ENCODE results near the gene ZCCHC17.

The ZCCHC17 gene

DNA sequence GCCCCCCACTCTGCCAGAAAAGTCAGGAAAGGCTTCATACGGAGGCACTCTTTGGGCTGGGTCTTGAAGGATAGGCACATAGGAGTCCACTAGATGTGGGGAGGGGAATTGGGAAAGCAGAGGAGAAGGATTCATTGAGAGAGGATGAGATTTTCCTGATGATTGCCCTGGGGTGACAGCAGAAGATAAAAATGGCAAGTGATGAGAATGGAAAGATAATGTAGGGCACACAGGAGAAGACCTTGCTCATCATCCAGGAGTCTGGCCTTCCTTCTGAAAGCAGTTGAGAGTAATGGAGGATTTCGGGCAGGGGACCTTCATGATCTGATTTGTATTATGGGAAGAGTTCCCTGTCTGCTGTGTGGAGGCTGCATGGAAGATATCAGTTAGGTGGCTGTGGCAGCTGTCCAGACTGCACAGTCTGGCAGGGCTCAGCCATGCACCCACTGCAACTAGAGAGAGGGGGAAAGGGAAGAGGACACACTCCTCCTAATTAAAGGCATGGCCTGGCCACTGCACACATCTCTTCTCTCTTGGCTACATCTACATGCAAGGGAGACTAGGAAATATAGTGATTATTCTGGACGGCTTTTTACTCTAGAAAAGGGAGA lies 85.7 kb downstream of the ZCCHC17 start:
- no peak for DNase-seq
- no peak for TF ChIP-seq POLR2A (IDR thresholded peaks at IDR 0.05; ENCODE audit: low read length)
- TF ChIP-seq GATA1 (IDR thresholded peaks at IDR 0.05; ENCODE audit: low read depth, low read length) = no peak

DNA sequence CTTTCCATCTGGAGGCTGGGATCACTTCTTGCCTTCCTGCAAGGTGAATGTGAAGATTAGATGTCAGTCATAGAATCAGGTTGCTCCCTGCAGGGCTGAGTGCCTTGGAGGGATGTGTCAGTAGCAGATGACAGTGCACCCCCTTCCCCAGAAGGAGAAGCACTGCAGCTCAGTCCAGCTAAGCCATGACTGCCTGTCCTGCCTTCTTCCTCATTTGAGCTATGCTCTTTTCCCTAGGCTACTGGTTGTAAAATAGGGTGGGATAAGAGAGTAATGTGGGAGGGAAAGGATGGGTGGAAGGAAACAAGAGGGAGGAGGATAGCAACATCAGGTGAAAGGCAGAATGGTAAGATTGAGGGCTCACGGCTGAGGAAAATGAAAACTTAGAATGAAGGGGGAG lies 87.1 kb downstream of the ZCCHC17 start:
- DNase-seq = no peak
- TF ChIP-seq GATA1 (IDR thresholded peaks at IDR 0.05; ENCODE audit: low read depth, low read length) (no peak), POLR2A (IDR thresholded peaks at IDR 0.05; ENCODE audit: low read length) (no peak)

GRCh38 chr1:31386576-31387243 lies 89.9 kb downstream of the ZCCHC17 start:
- DNase-seq = peak in 1 of 2 experiments; percentile 35

DNA sequence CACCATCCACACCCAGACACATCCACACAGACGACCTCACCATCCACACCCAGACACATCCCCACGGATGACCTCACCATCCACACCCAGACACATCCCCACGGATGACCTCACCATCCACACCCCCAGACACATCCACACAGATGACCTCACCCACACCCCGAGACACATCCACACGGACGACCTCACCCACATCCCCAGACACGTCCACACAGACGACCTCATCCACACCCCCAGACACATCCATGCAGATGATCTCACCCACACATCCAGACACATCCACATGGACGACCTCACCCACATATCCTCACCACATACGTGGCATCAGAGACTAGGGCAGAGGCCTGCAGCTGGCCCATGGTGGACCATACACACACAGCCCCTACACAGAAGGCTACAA lies 90.8 kb downstream of the ZCCHC17 start:
- DNase-seq = peak in 1 of 2 experiments; percentile 48
- TF ChIP-seq POLR2A (IDR thresholded peaks at IDR 0.05; ENCODE audit: low read length) = no peak
- no peak for TF ChIP-seq GATA1 (IDR thresholded peaks at IDR 0.05; ENCODE audit: low read depth, low read length)

DNA sequence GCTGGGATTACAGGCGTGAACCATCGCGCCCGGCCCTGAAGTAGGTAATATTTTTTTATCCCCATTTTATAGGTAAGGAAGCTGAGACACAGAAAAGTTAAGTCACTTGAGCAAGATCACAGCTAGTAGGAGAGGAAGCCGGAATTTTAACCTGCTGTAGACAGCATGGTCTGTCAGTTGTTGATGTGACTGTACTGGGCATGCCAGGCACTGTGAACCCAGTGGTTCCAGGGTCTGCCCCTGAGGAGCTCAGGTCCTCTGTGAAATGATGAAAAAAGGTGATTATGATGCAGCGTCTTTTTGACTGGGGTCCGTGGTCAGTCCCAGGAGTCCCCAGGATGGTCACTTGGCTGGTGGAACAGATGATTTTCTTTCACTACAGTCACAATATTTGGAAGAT lies 92.8 kb downstream of the ZCCHC17 start:
- no peak for DNase-seq
- TF ChIP-seq GATA1 (IDR thresholded peaks at IDR 0.05; ENCODE audit: low read depth, low read length) = no peak
- no peak for TF ChIP-seq POLR2A (IDR thresholded peaks at IDR 0.05; ENCODE audit: low read length)

DNA sequence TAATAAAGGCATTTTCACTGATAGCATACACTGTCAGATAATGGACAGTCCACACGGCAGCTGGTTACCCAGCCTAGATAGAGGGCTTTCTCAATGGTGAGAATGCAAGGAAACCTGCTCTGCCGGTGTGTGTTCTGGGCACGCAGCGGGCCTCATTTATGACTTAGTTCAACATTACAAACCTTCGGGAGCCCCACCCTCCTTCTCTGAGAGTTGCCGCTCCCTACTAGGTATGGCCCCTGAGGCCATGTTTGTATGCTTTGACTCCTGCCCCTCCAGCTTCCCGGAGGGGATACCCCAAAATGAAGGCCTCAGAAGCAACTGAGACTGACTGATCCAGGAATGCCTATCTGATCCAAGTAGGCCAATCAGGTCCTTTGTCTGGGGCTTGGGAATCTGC lies 93.2 kb downstream of the ZCCHC17 start:
- DNase-seq = no peak
- TF ChIP-seq POLR2A (IDR thresholded peaks at IDR 0.05; ENCODE audit: low read length) (no peak), GATA1 (IDR thresholded peaks at IDR 0.05; ENCODE audit: low read depth, low read length) (no peak)

GRCh38 chr1:31393463-31393862 lies 96.6 kb downstream of the ZCCHC17 start:
- no peak for DNase-seq
- TF ChIP-seq GATA1 (IDR thresholded peaks at IDR 0.05; ENCODE audit: low read depth, low read length) = no peak
- TF ChIP-seq POLR2A (IDR thresholded peaks at IDR 0.05; ENCODE audit: low read length) = no peak

DNA sequence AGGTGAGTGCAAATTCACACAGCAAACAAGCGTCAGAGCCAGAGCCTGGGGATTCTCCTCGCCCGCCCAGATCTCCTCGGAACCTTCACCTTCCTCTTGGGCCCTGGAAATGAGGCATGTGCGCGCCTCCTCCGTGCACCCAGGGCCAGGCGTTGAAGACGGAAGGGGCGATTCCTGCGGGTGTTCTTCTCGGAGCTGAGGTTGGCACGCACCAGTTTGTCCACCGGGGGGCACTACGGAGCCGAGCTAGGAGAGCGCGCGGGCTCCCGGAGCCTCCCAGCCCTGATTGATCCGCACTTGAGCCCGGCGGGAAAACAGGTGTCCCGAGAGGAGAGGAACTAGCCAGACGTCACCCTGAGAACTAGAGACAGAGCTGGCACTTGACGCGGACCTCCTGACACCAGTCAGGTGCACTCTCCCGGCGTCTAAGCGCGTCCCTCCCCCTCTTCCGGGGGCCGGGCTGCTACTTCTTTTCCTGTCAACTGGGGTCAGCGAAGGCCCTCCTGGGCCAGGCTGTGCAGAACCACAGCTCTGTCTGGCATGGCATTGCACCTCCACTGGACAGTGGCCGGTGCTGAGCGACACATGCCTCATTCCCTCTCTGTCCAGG lies 97.9 kb downstream of the ZCCHC17 start:
- TF ChIP-seq POLR2A (IDR thresholded peaks at IDR 0.05; ENCODE audit: low read length) = no peak
- TF ChIP-seq GATA1 (IDR thresholded peaks at IDR 0.05; ENCODE audit: low read depth, low read length) = no peak
- peak; percentile 69 to 83 for DNase-seq

DNA sequence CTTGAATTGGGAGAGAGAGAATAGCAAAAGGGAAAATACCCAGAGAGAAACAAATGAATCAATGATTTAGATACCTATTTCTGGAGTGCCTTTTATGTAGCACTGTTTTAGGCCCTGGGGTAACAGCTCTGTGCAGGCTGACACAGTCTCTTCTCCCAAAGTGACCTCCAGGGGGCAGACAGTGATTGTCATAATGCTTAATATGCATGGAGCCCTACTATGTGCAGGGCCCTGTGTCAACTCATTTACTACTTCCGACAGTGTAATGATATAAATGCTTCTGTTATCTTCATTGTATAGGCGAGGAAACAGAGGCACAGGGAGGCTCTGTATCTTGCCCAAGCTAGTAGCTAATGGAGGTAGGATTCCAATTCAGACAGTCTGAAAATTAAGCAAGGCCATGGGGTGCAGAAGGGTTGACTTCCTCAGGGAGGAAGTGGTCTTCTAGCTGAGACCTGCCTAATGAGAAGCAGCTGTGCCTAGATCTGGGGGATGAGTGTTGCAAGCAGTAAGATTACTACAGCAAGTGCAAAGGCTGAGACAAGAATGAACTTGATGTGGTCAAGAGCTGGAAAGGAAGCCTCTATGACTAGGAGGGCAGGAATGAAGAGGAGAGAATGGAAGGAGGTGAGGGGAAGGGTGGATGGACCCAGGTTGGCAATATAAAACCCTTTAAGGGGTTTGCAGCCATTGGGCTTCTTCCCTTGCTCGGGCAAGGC lies 100.0 kb downstream of the ZCCHC17 start:
- TF ChIP-seq POLR2A (IDR thresholded peaks at IDR 0.05; ENCODE audit: low read length) (no peak), GATA1 (IDR thresholded peaks at IDR 0.05; ENCODE audit: low read depth, low read length) (no peak)
- peak; percentile 23 to 49 for DNase-seq

DNA sequence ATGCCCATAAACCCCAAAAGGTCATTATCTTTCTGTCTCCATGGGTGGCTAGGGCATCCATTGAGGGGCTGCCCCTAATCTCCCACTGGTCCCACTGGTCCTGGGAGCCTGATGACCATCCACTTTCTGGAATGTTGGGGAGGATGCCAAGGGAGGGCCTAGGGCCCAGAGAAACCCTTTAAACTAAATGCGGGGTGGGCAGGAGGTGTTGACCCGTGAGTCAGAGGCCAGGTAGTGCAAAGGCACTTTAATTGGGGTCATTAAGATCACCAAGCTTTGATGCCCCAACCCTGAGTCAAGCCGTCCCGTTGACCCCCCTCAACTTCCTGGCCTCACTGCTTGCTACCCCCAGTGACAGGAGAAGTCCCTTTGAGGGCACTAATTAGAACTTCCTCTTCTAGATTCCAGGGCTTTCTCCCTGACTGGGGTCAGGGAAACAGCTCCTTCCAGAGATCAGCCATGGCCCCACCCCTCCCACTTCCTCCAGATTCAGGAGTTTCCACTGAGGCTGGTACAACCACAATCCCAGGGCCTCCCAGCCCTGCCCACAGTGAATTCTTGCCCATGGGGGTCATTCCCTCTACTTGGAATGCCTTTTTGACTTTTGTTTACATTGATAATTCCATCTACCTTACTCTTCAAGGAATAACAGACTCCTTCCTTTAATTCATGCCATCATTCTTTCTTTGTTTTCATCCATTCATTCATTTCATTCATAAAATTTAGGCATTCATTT lies 100.7 kb downstream of the ZCCHC17 start:
- DNase-seq = no peak

GRCh38 chr1:31398246-31398645 lies 101.4 kb downstream of the ZCCHC17 start:
- no peak for TF ChIP-seq POLR2A (IDR thresholded peaks at IDR 0.05; ENCODE audit: low read length)
- TF ChIP-seq GATA1 (IDR thresholded peaks at IDR 0.05; ENCODE audit: low read depth, low read length) = no peak
- DNase-seq = no peak

More for the DNA sequence above, 100.7 kb downstream of the ZCCHC17 start:
- TF ChIP-seq GATA1 (IDR thresholded peaks at IDR 0.05; ENCODE audit: low read depth, low read length) (no peak), POLR2A (IDR thresholded peaks at IDR 0.05; ENCODE audit: low read length) (no peak)

DNA sequence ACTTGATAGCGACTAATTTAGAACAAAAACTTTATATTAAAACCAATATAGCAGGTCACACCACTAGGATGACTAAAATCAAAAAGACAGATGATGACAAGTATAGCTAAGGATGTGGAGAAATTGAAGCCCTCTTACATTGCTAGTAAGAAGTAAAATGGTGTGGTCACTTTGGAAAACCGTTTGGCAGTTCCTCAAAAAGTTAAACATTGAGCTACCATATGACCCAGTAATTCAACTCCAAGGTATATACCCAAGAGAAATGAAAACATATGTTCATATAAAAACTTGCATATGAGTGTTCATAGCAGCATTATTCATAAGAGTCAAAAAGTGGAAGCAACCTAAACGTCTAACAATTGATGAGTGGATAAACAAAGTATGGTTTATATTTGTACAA lies 103.1 kb downstream of the ZCCHC17 start:
- no peak for DNase-seq

GRCh38 chr1:31400393-31400792 lies 103.6 kb downstream of the ZCCHC17 start:
- no peak for DNase-seq
- TF ChIP-seq GATA1 (IDR thresholded peaks at IDR 0.05; ENCODE audit: low read depth, low read length) (no peak), POLR2A (IDR thresholded peaks at IDR 0.05; ENCODE audit: low read length) (no peak)

More for the DNA sequence above, 103.1 kb downstream of the ZCCHC17 start:
- no peak for TF ChIP-seq POLR2A (IDR thresholded peaks at IDR 0.05; ENCODE audit: low read length)
- TF ChIP-seq GATA1 (IDR thresholded peaks at IDR 0.05; ENCODE audit: low read depth, low read length) = no peak

DNA sequence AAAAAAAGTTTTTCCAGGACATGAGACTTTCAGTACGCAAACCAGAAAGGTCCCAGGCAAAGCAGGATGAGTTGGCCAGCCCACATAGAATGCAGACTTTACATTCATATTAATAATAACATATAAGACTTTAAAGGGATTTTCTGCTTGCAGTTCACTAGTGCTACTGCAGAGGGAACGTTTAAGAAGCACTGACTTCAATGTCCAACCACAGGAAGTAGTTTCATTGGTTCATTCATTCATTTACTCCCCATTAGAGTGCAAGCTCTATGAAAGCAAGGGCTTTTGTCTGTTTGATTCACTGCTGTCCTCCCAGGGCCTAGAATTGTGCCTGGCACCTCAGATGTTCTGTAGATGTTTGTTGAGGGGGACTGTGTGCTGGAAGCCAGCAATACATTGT lies 104.4 kb downstream of the ZCCHC17 start:
- DNase-seq = no peak
- TF ChIP-seq POLR2A (IDR thresholded peaks at IDR 0.05; ENCODE audit: low read length) = no peak
- no peak for TF ChIP-seq GATA1 (IDR thresholded peaks at IDR 0.05; ENCODE audit: low read depth, low read length)

Data from erythroblast (primary cell).